GM19467 (cell line): Measurements from ENCODE around the gene KRTAP4-1.
"Not testable (repeated sequence)": the region's sequence is repeated elsewhere in the genome, so short reads cannot be mapped to it uniquely, and the experiment has no call there.

Experiments
- ATAC-seq: cut with Tn5 transposase; IDR thresholded peaks from one replicate; pipeline ENCODE4 v1.9.1; 2021; ENCODE audit warnings: mild to moderate bottlenecking, moderate library complexity; ENCODE audit not compliant: unreplicated experiment

Gene KRTAP4-1

GRCh38 chr17:41176744-41177387 lies 7.8 kb downstream of the KRTAP4-1 start:
- no peak for ATAC-seq

GRCh38 chr17:41171886-41172285 lies 12.8 kb downstream of the KRTAP4-1 start:
- ATAC-seq, result no peak

DNA sequence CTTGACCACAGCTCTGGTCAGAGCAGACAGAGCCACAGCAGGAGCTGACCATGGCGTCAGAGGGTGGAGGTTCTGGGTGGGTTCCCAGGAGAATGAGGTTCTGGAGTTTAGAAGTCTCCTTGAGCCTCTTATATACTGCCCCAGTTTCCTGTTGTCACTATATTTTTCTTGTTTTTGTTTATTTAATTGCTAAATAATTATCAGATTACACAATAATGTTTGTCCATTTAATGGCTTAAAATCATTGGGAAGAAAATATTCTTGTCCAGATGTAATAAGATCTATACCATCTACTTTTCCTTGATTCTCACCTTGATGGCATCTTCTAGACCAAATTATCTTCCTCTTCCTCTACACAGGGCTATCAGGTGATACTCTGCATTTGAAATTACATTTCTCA lies 16.6 kb downstream of the KRTAP4-1 start, which contains the start of gene KRTAP4-3:
Gene KRTAP4-3, minus strand, starts transcription at position 101 of the 400 bp plus-strand sequence. Its CDS starts 49 bp downstream, at position 52.
- ATAC-seq, result no peak

DNA sequence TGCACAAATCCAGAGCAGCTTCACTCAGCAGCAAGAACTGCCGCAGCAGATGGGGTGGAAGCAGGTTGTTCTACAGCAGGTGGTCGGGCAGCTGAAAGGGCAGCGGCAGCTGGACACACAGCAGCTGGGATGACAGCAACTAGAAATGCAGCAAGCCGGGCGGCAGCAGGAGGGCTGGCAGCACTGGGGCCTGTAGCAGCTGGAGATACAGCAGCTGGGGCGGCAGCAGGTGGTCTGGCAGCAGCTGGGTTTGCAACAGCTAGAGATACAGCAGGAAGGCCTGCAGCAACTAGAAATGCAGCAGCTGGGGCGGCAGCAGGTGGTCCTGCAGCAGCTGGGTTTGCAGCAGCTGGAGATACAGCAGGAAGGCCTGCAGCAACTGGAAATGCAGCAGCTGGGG lies 17.1 kb downstream of the KRTAP4-1 start:
- no peak for ATAC-seq

- ATAC-seq, result no peak
Measured at GRCh38 chr17:41163828-41164227, 20.9 kb downstream of the KRTAP4-1 start.

DNA sequence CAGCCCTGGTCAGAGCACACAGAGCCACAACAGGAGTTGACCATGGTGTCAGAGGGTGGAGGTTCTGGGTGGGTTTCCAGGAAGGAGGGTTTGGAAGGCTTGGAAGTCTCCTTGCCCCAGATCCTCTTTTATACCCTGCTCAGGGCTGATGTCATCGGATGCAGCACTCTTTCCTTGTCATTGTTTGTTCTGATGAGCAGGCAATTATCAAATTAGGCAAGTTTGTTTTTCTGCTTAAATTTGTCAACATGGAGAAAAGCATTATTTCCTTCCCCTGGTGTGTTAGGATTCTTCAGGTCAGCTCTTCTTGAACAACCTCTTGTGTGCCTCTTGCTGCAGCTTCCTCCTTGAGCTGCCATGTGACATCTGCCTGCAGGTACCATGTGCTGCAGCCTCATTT lies 24.1 kb downstream of the KRTAP4-1 start, which contains the start of gene KRTAP4-4:
Gene KRTAP4-4, minus strand, starts transcription at position 101 of the 400 bp plus-strand sequence. Its CDS starts 57 bp downstream, at position 44.
- ATAC-seq, result no peak

DNA sequence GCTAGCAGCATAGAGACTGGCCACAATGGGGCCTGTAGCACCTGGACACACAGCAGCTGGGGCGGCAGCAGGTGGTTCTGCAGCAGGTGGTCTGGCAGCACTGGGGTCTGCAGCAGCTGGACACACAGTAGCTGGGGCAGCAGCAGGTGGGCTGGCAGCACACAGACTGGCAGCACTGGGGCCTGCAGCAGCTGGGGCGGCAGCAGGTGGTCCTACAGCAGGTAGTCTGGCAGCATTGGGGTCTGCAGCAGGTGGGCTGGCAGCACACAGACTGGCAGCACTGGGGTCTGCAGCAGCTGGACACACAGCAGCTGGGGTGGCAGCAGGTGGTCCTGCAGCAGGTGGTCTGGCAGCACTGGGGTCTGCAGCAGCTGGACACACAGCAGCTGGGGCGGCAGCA lies 24.5 kb downstream of the KRTAP4-1 start:
- not testable (repeated sequence) for ATAC-seq

DNA sequence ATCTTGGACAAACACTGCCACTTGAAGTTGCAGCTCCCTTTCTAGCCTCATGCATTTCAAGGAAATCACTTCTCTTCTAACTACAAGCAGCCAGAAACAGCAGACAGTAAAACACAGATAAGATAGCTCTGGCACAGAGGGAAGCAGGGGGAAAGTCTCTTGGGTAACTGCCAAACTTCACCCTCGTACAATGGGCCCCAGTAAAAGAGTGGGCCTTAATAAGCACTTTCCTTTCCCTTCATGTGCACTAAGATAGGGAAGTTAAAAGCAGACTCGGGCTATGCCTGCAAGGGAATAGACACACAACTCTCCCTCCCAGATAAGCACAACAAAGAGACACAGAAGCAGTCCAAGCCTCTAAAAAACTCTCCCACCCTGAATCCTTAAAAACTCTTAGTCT lies 30.9 kb downstream of the KRTAP4-1 start:
- no peak for ATAC-seq

DNA sequence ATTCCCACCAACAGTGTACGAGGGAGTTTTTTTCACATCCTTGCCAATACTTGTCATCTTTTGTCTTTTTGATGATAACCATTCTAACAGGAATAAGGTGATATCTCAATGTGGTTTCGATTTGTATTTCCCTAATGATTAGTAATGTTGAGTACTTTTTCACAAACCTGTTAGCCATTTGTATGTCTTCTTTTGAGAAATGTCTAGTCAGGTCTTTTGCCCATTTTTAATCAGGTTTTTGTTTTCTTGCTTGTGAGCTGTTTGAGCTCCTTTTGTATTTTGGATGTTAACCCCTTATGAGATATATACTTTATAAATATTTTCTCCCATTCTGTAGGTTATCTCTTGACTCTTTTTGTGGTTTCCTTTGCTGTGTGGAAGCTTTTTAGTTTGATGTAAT lies 33.2 kb downstream of the KRTAP4-1 start:
- no peak for ATAC-seq

DNA sequence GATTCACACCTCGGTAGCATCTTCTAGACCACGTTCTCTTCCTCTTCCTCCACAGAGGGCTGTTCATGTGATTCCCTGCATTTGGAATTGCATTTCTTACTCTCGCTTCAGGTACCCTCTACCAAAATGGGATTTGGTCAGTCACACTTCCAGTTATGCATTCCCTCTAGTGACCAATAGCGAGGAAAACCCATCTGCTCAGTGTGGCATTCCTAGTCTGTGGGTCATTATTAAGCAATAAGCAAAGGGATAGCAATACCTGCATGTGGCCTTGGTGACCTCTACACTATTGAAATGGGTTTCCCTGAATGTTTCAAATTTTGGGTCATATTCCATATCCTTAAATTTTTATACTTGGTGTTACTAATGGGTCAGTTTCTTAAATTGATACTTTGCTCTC lies 34.7 kb downstream of the KRTAP4-1 start:
- ATAC-seq, result no peak

GRCh38 chr17:41149652-41149985 lies 35.1 kb downstream of the KRTAP4-1 start, which contains the start of gene KRTAP4-5:
Gene KRTAP4-5 (minus strand): TSS chr17:41149825. CDS start chr17:41149767, 58 bp downstream.
- ATAC-seq, result no peak

- ATAC-seq, result not testable (repeated sequence)
Measured at GRCh38 chr17:41148971-41149651, 35.6 kb downstream of the KRTAP4-1 start.

DNA sequence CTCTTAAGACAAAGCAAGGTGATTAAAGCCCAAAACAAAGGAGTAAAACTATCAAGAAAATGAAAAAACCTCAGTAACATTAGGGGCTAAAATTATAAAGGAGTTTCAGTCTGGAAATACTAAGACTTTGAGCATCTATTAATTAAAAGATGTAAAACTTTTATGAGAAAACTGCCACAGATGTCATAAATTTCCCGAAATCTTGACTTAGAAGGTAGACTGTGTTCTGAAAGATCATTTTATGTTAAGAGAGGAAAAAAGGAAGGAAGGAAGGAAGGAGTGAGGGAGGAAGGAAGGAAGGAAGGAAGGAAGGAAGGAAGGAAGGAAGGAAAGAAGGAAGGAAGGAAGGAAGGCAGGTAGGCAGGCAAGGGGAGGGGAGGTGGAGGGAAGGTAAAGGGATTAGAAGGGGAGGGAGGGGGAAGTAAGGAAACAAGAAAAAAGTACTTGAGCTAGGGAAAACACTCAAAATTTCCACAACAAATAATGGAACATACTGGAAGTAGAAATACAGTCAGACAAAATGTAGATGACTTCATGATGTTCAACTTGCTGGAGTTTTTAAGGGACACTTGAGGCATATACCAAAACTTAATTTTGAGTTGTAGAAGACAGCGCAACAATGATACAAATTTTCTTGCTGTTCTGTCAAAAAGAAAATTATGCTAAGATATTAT lies 37.0 kb downstream of the KRTAP4-1 start:
- ATAC-seq, result no peak

DNA sequence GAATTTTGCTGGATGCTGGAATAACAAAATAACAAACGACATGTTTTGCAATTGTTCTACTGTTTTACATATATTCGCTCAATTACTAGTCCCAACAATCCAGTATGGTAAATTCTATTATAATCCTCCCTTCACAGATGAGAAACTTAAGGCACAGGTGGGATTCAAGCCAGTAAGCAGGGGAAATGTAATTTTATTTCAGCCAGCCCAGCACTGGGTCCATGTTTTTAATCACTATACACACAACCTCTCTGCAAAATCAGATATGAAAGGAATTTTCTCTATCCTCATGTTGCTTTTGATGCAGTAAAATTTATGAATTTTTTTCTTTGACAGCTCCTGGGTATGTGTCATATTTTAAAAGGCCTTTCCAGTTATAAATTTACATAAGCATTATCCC lies 39.5 kb downstream of the KRTAP4-1 start:
- ATAC-seq, result no peak

DNA sequence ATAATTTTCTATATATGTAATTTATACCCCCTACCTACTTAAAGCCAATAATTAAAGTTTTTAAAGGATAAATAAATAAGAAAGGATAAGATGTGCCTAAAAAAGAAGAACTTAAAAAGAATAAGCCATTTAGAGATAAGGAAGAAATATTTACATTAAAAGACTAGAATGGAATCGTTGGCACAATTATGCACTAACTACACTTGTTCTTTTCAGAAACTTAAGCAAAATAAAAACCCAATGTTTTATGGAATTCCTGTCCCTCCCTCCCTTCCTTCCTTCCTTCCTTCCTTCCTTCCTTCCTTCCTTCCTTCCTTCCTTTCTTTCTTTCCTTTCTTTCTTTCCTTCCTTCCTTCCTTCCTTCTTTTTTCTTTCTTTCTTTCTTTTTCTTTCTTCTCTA lies 39.9 kb downstream of the KRTAP4-1 start:
- ATAC-seq, result no peak

- no peak for ATAC-seq
Measured at GRCh38 chr17:41141361-41141760, 43.4 kb downstream of the KRTAP4-1 start.

DNA sequence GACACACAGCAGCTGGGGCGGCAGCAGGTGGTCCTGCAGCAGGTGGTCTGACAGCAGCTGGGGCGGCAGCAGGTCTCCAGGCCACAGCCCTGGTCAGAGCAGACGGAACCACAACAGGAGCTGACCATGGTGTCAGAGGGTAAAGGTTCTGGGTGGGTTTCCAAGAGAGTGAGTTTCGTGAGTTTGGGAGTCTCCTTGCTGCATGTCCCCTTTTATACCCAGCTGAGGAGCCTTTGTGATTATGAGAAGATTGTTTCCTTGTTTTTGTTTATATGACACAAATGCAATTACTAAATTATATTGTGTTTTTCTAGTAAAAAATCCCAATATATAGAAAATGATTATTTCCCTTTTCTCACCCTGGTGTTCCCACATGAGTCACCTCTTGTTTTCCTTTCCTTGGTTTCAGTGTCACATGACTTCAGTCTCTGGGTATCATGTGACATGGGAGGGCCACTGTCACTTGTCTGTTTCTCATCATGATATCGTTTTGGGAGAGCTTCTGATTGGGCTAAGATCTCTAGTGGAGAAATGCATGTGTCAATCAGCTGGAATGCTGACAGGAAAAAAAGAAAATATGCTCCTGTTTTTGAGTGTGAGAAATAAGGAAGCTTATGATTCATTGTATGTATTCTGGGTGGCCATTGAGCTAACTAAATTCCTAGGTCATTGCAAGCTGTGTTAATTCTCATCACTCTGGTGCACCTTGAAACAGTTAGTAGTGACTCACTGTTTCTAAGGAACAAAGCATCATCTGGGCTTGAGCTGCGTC lies 44.2 kb downstream of the KRTAP4-1 start, which contains the start of gene KRTAP4-6:
Gene KRTAP4-6, minus strand, starts transcription at position 185 of the 772 bp plus-strand sequence. Its CDS starts 57 bp downstream, at position 128.
- ATAC-seq, result no peak

DNA sequence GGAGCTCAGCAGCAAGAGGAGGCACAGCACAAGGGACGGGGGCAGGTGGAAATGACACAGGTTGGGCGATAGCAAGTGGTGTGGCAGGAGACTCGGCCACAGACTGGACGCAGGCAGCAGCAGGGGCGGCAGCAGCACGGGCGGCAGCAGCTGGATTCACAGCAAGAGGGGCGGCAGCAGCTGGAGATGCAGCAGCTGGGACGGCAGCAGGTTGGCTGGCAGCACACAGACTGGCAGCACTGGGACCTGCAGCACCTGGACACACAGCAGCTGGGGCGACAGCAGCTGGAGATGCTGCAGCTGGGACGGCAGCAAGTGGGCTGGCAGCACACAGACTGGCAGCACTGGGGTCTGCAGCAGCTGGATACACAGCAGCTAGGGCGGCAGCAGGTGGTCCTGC lies 44.8 kb downstream of the KRTAP4-1 start:
- not testable (repeated sequence) for ATAC-seq
